ENCODE measurements around the gene MELTF.

GRCh38 chr3:197025736-197026480 lies 3.7 kb downstream of the MELTF start:
- TF ChIP-seq, protein P1, sequence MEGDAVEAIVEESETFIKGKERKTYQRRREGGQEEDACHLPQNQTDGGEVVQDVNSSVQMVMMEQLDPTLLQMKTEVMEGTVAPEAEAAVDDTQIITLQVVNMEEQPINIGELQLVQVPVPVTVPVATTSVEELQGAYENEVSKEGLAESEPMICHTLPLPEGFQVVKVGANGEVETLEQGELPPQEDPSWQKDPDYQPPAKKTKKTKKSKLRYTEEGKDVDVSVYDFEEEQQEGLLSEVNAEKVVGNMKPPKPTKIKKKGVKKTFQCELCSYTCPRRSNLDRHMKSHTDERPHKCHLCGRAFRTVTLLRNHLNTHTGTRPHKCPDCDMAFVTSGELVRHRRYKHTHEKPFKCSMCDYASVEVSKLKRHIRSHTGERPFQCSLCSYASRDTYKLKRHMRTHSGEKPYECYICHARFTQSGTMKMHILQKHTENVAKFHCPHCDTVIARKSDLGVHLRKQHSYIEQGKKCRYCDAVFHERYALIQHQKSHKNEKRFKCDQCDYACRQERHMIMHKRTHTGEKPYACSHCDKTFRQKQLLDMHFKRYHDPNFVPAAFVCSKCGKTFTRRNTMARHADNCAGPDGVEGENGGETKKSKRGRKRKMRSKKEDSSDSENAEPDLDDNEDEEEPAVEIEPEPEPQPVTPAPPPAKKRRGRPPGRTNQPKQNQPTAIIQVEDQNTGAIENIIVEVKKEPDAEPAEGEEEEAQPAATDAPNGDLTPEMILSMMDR (IDR thresholded peaks at IDR 0.05), result no peak
- TF ChIP-seq ZNF232 (CRISPR knock-in tag; IDR thresholded peaks at IDR 0.05) (no peak), CREB1 (CRISPR knock-in tag; IDR thresholded peaks at IDR 0.05) (no peak), NR2C2 (CRISPR knock-in tag; IDR thresholded peaks at IDR 0.05) (no peak), JUN (CRISPR knock-in tag; IDR thresholded peaks at IDR 0.05) (no peak), ZNF416 (CRISPR knock-in tag; IDR thresholded peaks at IDR 0.05) (no peak), SMAD4 (CRISPR knock-in tag; IDR thresholded peaks at IDR 0.05) (no peak), ZNF138 (CRISPR knock-in tag; conservative IDR thresholded peaks at IDR 0.05) (no peak), SP1 (CRISPR knock-in tag; conservative IDR thresholded peaks at IDR 0.05) (no peak)
- TF ChIP-seq, protein P2, sequence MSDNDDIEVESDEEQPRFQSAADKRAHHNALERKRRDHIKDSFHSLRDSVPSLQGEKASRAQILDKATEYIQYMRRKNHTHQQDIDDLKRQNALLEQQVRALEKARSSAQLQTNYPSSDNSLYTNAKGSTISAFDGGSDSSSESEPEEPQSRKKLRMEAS (CRISPR knock-in tag; IDR thresholded peaks at IDR 0.05), result no peak
- TF ChIP-seq, protein P3, sequence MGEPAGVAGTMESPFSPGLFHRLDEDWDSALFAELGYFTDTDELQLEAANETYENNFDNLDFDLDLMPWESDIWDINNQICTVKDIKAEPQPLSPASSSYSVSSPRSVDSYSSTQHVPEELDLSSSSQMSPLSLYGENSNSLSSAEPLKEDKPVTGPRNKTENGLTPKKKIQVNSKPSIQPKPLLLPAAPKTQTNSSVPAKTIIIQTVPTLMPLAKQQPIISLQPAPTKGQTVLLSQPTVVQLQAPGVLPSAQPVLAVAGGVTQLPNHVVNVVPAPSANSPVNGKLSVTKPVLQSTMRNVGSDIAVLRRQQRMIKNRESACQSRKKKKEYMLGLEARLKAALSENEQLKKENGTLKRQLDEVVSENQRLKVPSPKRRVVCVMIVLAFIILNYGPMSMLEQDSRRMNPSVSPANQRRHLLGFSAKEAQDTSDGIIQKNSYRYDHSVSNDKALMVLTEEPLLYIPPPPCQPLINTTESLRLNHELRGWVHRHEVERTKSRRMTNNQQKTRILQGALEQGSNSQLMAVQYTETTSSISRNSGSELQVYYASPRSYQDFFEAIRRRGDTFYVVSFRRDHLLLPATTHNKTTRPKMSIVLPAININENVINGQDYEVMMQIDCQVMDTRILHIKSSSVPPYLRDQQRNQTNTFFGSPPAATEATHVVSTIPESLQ (CRISPR knock-in tag; IDR thresholded peaks at IDR 0.05), result no peak
- TF ChIP-seq, protein P4, sequence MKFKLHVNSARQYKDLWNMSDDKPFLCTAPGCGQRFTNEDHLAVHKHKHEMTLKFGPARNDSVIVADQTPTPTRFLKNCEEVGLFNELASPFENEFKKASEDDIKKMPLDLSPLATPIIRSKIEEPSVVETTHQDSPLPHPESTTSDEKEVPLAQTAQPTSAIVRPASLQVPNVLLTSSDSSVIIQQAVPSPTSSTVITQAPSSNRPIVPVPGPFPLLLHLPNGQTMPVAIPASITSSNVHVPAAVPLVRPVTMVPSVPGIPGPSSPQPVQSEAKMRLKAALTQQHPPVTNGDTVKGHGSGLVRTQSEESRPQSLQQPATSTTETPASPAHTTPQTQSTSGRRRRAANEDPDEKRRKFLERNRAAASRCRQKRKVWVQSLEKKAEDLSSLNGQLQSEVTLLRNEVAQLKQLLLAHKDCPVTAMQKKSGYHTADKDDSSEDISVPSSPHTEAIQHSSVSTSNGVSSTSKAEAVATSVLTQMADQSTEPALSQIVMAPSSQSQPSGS (CRISPR knock-in tag; IDR thresholded peaks at IDR 0.05; ENCODE audit: borderline replicate concordance, low read depth), result no peak
- TF ChIP-seq, protein P5, sequence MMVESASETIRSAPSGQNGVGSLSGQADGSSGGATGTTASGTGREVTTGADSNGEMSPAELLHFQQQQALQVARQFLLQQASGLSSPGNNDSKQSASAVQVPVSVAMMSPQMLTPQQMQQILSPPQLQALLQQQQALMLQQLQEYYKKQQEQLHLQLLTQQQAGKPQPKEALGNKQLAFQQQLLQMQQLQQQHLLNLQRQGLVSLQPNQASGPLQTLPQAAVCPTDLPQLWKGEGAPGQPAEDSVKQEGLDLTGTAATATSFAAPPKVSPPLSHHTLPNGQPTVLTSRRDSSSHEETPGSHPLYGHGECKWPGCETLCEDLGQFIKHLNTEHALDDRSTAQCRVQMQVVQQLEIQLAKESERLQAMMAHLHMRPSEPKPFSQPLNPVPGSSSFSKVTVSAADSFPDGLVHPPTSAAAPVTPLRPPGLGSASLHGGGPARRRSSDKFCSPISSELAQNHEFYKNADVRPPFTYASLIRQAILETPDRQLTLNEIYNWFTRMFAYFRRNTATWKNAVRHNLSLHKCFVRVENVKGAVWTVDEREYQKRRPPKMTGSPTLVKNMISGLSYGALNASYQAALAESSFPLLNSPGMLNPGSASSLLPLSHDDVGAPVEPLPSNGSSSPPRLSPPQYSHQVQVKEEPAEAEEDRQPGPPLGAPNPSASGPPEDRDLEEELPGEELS (CRISPR knock-in tag; IDR thresholded peaks at IDR 0.05), result no peak
